Measurements from ENCODE around the gene DOCK4. TPM values are rescaled to one million over a fixed set of nuclear protein-coding genes. Genes with fewer than 3 reads are reported as not detected.

Gene DOCK4
- total and polyA plus RNA-seq, 10 of the 15 experiments (the other 5 are each of a cell fraction or from before 2014, with no cell fraction given) = 0.03 to 0.73 (median 0.38) TPM

- Histone ChIP-seq H2AFZ (ENCODE audit: control insufficient read depth, low read depth, low read length) (no peak overlapping the region), H3K36me3 (ENCODE audit: control insufficient read depth in 2 of 2, insufficient read depth in 2 of 2, low read length in 1 of 2) (no peaks in the 10 kb centered on the region), H3K4me3 (no peak overlapping the region), H3K4me2 (ENCODE audit: control insufficient read depth, insufficient read depth) (no peak overlapping the region), H3K9me3 (replicated peaks; ENCODE audit: control insufficient read depth, insufficient read depth, low read length) (no peaks in the 10 kb centered on the region), H3K27ac (ENCODE audit: control insufficient read depth, insufficient read depth) (no peak overlapping the region), H3K27me3 (replicated peaks in 1 of 2; ENCODE audit: control insufficient read depth in 2 of 2, insufficient read depth in 2 of 2, low read length in 1 of 2) (no peaks in the 10 kb centered on the region), H3K79me2 (ENCODE audit: control insufficient read depth, insufficient read depth, low read length) (no peaks in the 10 kb centered on the region), H3K4me1 (ENCODE audit: control insufficient read depth, insufficient read depth, low read length) (no peaks in the 10 kb centered on the region), H3K9ac (ENCODE audit: control insufficient read depth, insufficient read depth, low read length) (no peak overlapping the region), H4K20me1 (ENCODE audit: control insufficient read depth, insufficient read depth) (no peaks in the 10 kb centered on the region)
- RAD21 ChIA-PET (ENCODE audit: unreplicated experiment) = no interaction called here
- 0% methylated on average over 1 of the region's 1 CpG for WGBS (ENCODE audit: insufficient coverage, insufficient replicate concordance, low lambda C conversion rate, missing lambda C conversion rate)
- no peak for TF ChIP-seq CEBPZ (IDR thresholded peaks at IDR 0.05; ENCODE audit: low read depth, low read length)
- ATAC-seq (no peak), DNase-seq (ENCODE audit: low read depth, low spot score) (no peak), FAIRE-seq (no peak)
- POLR2A ChIA-PET = no interaction called here
- CTCF ChIA-PET = no interaction called here
- in situ Hi-C loops (cut with MboI) = no loop called here
- SMC1A ChIA-PET (ENCODE audit: uncharacterized antibody, unreplicated experiment) = no interaction called here
- no TSS peak for BruUV-seq (replicated peaks)
- intact Hi-C loops (cut with micrococcal nuclease; ENCODE audit: unreplicated experiment) = no loop called here
Observed at GRCh38 chr7:111697771-111698170, 508.4 kb downstream of the DOCK4 start.

- WGBS (ENCODE audit: insufficient coverage, insufficient replicate concordance, low lambda C conversion rate, missing lambda C conversion rate) = 0% methylated on average over 2 of the region's 2 CpGs
- ChIA-PET POLR2A (no interaction called here), CTCF (no interaction called here), SMC1A (ENCODE audit: uncharacterized antibody, unreplicated experiment) (no interaction called here), RAD21 (ENCODE audit: unreplicated experiment) (no interaction called here)
- Histone ChIP-seq H3K27me3 (replicated peaks in 1 of 2; ENCODE audit: control insufficient read depth in 2 of 2, insufficient read depth in 2 of 2, low read length in 1 of 2) (no peaks in the 10 kb centered on the region), H3K9ac (ENCODE audit: control insufficient read depth, insufficient read depth, low read length) (no peak overlapping the region), H3K4me2 (ENCODE audit: control insufficient read depth, insufficient read depth) (no peak overlapping the region), H3K79me2 (ENCODE audit: control insufficient read depth, insufficient read depth, low read length) (no peaks in the 10 kb centered on the region), H3K4me3 (no peak overlapping the region), H3K4me1 (ENCODE audit: control insufficient read depth, insufficient read depth, low read length) (no peaks in the 10 kb centered on the region), H3K36me3 (ENCODE audit: control insufficient read depth in 2 of 2, insufficient read depth in 2 of 2, low read length in 1 of 2) (no peaks in the 10 kb centered on the region), H4K20me1 (ENCODE audit: control insufficient read depth, insufficient read depth) (no peaks in the 10 kb centered on the region), H3K9me3 (replicated peaks; ENCODE audit: control insufficient read depth, insufficient read depth, low read length) (no peaks in the 10 kb centered on the region), H2AFZ (ENCODE audit: control insufficient read depth, low read depth, low read length) (no peak overlapping the region), H3K27ac (ENCODE audit: control insufficient read depth, insufficient read depth) (no peak overlapping the region)
- DNase-seq (ENCODE audit: low read depth, low spot score) (no peak), FAIRE-seq (no peak), ATAC-seq (no peak)
- intact Hi-C loops (cut with micrococcal nuclease; ENCODE audit: unreplicated experiment) = no loop called here
- in situ Hi-C loops (cut with MboI) = no loop called here
- BruUV-seq (replicated peaks) = no TSS peak
- no peak for TF ChIP-seq BCL3 (IDR thresholded peaks at IDR 0.05; ENCODE audit: borderline replicate concordance, insufficient read depth, low read depth, low read length, poor library complexity, severe bottlenecking)
- no peak for TF ChIP-seq BRCA1 (IDR thresholded peaks at IDR 0.05; ENCODE audit: low read depth, low read length)
- TF ChIP-seq YBX1 (IDR thresholded peaks at IDR 0.05) = no peak
- no peak for TF ChIP-seq MAX (IDR thresholded peaks at IDR 0.05; ENCODE audit: low read depth, low read length)
- TF ChIP-seq TCF12 (IDR thresholded peaks at IDR 0.05; ENCODE audit: low read depth, low read length) = no peak
- TF ChIP-seq ZNF24 (IDR thresholded peaks at IDR 0.05) = no peak
- TF ChIP-seq ZBTB4 (CRISPR knock-in tag; IDR thresholded peaks at IDR 0.05) = no peak
- TF ChIP-seq CHD2 (IDR thresholded peaks at IDR 0.05; ENCODE audit: borderline replicate concordance, low read depth, low read length) = no peak
Observed at GRCh38 chr7:111694376-111694775, 511.8 kb downstream of the DOCK4 start.
